ENCODE results near the gene DDX39A.
"Not testable (repeated sequence)": the region's sequence is repeated elsewhere in the genome, so short reads cannot be mapped to it uniquely, and the experiment has no call there.

Gene DDX39A

DNA sequence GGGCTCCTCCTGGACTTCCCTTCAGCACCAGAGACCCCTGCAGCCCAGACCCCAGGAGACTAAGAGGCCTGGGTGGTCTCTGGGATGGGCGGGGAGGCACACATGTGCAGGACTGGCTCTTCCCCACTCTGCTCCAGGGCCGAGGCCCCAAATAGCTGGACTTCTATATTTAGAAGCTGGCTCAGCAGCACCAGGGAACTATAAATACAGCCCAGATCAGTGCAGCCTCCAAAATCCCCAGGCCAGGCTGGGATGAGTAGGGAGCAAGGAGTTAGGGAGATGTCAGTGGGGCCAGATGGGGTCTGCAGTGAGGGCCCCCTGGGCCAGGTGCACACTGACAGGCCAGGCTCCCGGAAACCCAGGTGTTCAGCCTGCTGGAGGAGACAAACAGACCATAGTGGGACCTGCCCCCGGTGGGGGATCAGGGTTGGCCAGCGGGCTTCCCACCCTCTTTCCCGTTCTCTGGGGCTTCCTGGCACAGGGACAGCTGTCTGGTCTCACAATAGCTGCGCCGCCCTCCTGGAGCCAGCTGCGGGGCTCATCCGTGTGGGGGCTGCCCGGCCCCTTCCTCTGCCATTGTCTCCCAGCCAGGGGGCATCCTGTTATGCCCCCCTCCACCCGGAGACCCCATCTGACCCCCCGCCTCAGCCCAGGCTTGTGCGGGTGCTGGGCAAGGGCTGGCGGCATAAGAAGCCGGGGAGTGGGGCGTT lies 43.4 kb downstream of the DDX39A start:
- Histone ChIP-seq H3K4me3 (ENCODE audit: low read depth in 1 of 5, low read length in 5 of 5) (peak overlapping the region in 1 of 5 donors; percentile 21), H3K4me1 (ENCODE audit: control insufficient read depth in 5 of 5, insufficient read depth in 5 of 5, low read length in 5 of 5) (peaks cover 3 to 54% (median 21%) of the 10 kb centered on the region in 5 donors), H3K27me3 (ENCODE audit: control insufficient read depth in 5 of 5, insufficient read depth in 4 of 5, low read length in 5 of 5) (peaks cover 0 to 2% (median 0%) of the 10 kb centered on the region in 5 donors), H3K27ac (ENCODE audit: low read depth, low read length) (peak overlapping the region; percentile 23), H3K9ac (ENCODE audit: low read length in 5 of 5) (peak overlapping the region in 1 of 5 donors; percentile 53), H3K9me3 (ENCODE audit: control insufficient read depth in 5 of 5, low read length in 5 of 5) (no peaks in the 10 kb centered on the region), H3K36me3 (ENCODE audit: control insufficient read depth in 5 of 5, insufficient read depth in 5 of 5, low read length in 5 of 5) (no peaks in the 10 kb centered on the region)

DNA sequence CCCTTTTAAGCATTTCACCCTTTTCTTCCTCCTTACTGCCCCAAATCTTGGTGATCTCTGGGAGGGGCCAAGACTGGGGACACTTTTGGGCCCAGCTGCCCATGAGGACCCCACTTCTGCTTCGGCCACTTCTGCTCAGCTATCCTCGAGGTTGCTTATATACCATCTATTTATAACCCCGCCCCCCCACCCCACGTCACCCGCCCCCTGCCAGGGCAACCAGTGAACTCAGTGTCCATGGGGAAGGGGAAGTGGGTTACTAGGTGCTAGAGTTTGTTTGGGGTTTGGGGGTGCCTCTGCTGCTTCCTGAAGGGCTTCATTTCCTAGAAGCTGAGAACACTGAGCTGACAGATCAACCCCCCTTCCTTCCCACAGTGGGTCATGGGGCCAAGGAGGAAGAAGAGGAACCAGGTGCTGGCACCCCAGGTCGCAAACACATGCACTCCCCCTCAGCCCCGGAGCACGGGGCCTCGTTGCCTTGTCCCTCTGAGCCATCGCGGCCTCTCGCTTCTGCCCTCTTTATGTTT lies 44.0 kb downstream of the DDX39A start:
- H3K27me3 ChIP-seq (ENCODE audit: control insufficient read depth in 5 of 5, insufficient read depth in 4 of 5, low read length in 5 of 5): peaks cover 0 to 2% (median 0%) of the 10 kb centered on the region in 5 donors
- H3K9ac ChIP-seq (ENCODE audit: low read length in 5 of 5): no peak overlapping the region
- no peaks in the 10 kb centered on the region for H3K9me3 ChIP-seq (ENCODE audit: control insufficient read depth in 5 of 5, low read length in 5 of 5)
- peaks cover 3 to 52% (median 17%) of the 10 kb centered on the region in 5 donors for H3K4me1 ChIP-seq (ENCODE audit: control insufficient read depth in 5 of 5, insufficient read depth in 5 of 5, low read length in 5 of 5)
- peak overlapping the region; percentile 23 for H3K27ac ChIP-seq (ENCODE audit: low read depth, low read length)
- no peaks in the 10 kb centered on the region for H3K36me3 ChIP-seq (ENCODE audit: control insufficient read depth in 5 of 5, insufficient read depth in 5 of 5, low read length in 5 of 5)
- H3K4me3 ChIP-seq (ENCODE audit: low read depth in 1 of 5, low read length in 5 of 5): peak overlapping the region in 1 of 5 donors; percentile 21

DNA sequence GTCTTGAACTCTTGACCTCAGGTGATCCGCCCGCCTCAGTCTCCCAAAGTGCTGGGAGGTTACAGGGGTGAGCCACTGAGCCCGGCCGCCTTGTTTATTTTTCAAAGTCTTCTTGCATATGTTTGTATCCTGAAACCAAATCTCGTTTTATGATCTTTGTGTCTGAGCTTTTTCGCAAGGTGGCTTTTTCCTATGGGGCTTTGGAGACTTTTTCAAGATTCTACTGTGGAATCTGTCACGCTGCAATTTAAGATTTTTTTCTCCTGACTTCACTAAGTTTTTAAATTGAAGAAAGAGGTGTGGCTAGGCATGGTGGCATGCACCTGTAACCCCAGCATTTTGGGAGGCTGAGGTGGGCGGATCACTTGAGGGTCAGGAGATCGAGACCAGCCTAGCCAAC lies 44.8 kb downstream of the DDX39A start:
- not testable (repeated sequence) for H3K4me3 ChIP-seq (ENCODE audit: low read depth in 1 of 5, low read length in 5 of 5); H3K9me3 ChIP-seq (ENCODE audit: control insufficient read depth in 5 of 5, low read length in 5 of 5); H3K27ac ChIP-seq (ENCODE audit: low read depth, low read length); H3K27me3 ChIP-seq (ENCODE audit: control insufficient read depth in 5 of 5, insufficient read depth in 4 of 5, low read length in 5 of 5); H3K9ac ChIP-seq (ENCODE audit: low read length in 5 of 5); H3K36me3 ChIP-seq (ENCODE audit: control insufficient read depth in 5 of 5, insufficient read depth in 5 of 5, low read length in 5 of 5)
- peaks cover 3 to 56% (median 21%) of the 10 kb centered on the region in 5 donors for H3K4me1 ChIP-seq (ENCODE audit: control insufficient read depth in 5 of 5, insufficient read depth in 5 of 5, low read length in 5 of 5)

DNA sequence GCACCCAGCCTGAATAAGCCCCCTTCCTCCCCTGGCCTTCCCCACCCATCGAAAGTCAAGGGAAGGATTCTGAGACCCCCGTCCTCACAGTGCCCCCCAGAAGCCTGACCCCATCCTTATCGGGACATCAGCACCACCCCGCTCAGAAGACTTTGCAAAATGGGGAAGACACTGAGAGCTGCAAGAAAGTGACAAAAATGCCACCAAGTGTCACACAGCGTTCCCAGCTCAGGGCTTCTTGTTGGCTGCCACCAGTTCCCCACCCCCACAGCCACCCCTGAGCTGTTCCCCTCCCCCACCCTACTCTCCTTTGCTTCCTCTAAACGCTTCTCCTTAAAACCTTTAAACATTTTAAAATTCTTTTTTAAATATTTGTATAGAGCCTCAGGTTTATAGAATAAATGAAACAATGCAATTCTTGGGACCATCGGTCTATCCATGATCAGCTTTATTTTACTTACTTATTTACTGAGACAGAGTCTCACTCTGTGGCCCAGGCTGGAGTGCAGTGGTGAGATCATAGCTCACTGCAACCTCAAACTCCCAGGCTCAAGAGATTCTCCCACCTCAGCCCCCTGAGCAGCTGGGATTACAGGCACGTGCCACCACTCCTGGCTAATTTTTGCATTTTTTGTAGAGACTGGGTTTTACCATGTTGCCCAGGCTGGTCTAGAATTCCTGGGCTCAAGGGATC lies 46.6 kb downstream of the DDX39A start:
- not testable (repeated sequence) for H3K9me3 ChIP-seq (ENCODE audit: control insufficient read depth in 5 of 5, low read length in 5 of 5); H3K27ac ChIP-seq (ENCODE audit: low read depth, low read length); H3K9ac ChIP-seq (ENCODE audit: low read length in 5 of 5); H3K36me3 ChIP-seq (ENCODE audit: control insufficient read depth in 5 of 5, insufficient read depth in 5 of 5, low read length in 5 of 5); H3K27me3 ChIP-seq (ENCODE audit: control insufficient read depth in 5 of 5, insufficient read depth in 4 of 5, low read length in 5 of 5); H3K4me3 ChIP-seq (ENCODE audit: low read depth in 1 of 5, low read length in 5 of 5)
- H3K4me1 ChIP-seq (ENCODE audit: control insufficient read depth in 5 of 5, insufficient read depth in 5 of 5, low read length in 5 of 5): peaks cover 3 to 52% (median 26%) of the 10 kb centered on the region in 5 donors

DNA sequence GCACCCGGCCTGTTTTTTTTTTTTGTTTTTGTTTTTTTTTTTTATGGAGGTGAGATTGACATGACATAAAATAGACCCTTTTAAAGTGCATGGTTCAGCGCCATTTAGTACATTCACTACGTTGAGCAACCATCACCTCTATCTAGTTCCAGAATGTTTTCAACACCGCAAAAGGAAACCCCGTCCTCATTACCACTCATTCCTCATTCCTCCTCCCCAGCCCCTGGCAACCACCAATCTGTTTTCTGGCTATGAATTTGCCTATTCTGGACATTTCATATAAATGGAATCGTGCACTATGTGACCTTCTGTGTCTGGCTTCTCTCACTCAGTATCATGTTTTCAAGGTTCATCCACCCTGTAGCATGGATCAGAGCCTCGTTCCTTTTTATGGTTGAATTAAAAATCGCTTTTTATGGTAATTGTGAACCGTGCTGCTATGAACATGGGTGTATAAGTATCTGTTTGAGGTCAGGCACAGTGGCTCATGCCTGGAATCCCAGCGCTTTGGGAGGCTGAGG lies 47.8 kb downstream of the DDX39A start:
- Histone ChIP-seq H3K36me3 (ENCODE audit: control insufficient read depth in 5 of 5, insufficient read depth in 5 of 5, low read length in 5 of 5) (no peaks in the 10 kb centered on the region), H3K4me1 (ENCODE audit: control insufficient read depth in 5 of 5, insufficient read depth in 5 of 5, low read length in 5 of 5) (peaks cover 4 to 62% (median 32%) of the 10 kb centered on the region in 5 donors), H3K27me3 (ENCODE audit: control insufficient read depth in 5 of 5, insufficient read depth in 4 of 5, low read length in 5 of 5) (peaks cover 0 to 2% (median 0%) of the 10 kb centered on the region in 5 donors), H3K9me3 (ENCODE audit: control insufficient read depth in 5 of 5, low read length in 5 of 5) (no peaks in the 10 kb centered on the region), H3K4me3 (ENCODE audit: low read depth in 1 of 5, low read length in 5 of 5) (no peak overlapping the region), H3K9ac (ENCODE audit: low read length in 5 of 5) (no peak overlapping the region), H3K27ac (ENCODE audit: low read depth, low read length) (no peak overlapping the region)

DNA sequence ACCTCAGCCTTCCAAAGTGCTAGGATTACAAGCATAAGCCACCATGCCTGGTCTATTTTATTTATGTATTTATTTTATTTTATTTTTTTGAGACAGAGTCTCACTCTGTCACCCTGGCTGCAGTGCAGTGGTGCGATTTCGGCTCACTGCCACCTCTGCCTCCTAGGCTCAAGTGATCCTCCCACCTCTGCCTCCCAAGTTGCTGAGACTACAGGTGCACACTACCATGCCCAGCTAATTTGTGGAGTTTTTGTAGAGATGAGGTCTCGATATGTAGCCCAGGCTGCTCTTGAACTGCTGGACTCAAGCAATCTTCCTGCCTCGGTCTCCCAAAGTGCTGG lies 48.2 kb downstream of the DDX39A start:
- H3K9me3 ChIP-seq (ENCODE audit: control insufficient read depth in 5 of 5, low read length in 5 of 5): no peaks in the 10 kb centered on the region
- no peaks in the 10 kb centered on the region for H3K36me3 ChIP-seq (ENCODE audit: control insufficient read depth in 5 of 5, insufficient read depth in 5 of 5, low read length in 5 of 5)
- H3K4me1 ChIP-seq (ENCODE audit: control insufficient read depth in 5 of 5, insufficient read depth in 5 of 5, low read length in 5 of 5): peaks cover 4 to 61% (median 29%) of the 10 kb centered on the region in 5 donors
- no peak overlapping the region for H3K4me3 ChIP-seq (ENCODE audit: low read depth in 1 of 5, low read length in 5 of 5)
- peaks cover 0 to 2% (median 0%) of the 10 kb centered on the region in 5 donors for H3K27me3 ChIP-seq (ENCODE audit: control insufficient read depth in 5 of 5, insufficient read depth in 4 of 5, low read length in 5 of 5)
- H3K9ac ChIP-seq (ENCODE audit: low read length in 5 of 5): no peak overlapping the region
- no peak overlapping the region for H3K27ac ChIP-seq (ENCODE audit: low read depth, low read length)

DNA sequence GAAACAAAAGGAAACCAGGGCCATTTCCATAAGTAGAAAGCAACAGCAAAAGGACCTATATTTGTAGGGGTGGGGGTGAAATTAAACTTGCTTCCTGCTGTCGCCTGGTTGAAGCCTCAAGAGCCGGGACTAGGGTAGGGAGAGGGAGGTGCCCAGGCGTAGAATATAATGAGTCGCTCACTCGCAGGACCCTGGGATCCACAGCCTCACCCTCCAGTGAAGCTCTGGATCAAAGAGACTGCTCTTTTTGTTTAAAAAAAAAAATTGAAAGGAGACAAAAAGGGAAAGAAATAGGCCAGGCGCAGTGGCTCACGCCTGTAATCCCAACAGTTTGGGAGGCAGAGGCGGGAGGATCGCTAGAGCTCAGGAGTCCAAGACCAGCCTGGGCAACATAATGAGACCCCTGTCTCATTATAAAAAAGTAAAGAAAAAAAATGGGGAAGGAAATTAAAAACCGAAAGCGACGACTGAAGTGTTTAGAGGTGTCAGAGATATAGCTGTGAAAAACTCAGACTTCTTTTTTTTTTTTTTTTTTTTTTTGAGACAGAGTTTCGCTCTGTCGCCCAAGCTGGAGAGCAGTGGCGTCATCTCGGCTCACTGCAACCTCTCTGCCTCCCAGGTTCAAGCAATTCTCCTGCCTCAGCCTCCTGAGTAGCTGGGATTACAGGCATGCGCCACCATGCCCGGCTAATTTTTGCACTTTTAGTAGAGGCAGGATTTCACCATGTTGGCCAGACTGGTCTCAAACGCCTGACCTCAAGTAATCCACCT lies 48.8 kb downstream of the DDX39A start:
- Histone ChIP-seq H3K36me3 (ENCODE audit: control insufficient read depth in 5 of 5, insufficient read depth in 5 of 5, low read length in 5 of 5) (no peaks in the 10 kb centered on the region), H3K9me3 (ENCODE audit: control insufficient read depth in 5 of 5, low read length in 5 of 5) (no peaks in the 10 kb centered on the region), H3K27me3 (ENCODE audit: control insufficient read depth in 5 of 5, insufficient read depth in 4 of 5, low read length in 5 of 5) (no peaks in the 10 kb centered on the region), H3K4me1 (ENCODE audit: control insufficient read depth in 5 of 5, insufficient read depth in 5 of 5, low read length in 5 of 5) (peaks cover 2 to 55% (median 23%) of the 10 kb centered on the region in 5 donors), H3K9ac (ENCODE audit: low read length in 5 of 5) (peak overlapping the region in 1 of 5 donors; percentile 37), H3K4me3 (ENCODE audit: low read depth in 1 of 5, low read length in 5 of 5) (peak overlapping the region in 2 of 5 donors; percentile 14 to 29), H3K27ac (ENCODE audit: low read depth, low read length) (no peak overlapping the region)

DNA sequence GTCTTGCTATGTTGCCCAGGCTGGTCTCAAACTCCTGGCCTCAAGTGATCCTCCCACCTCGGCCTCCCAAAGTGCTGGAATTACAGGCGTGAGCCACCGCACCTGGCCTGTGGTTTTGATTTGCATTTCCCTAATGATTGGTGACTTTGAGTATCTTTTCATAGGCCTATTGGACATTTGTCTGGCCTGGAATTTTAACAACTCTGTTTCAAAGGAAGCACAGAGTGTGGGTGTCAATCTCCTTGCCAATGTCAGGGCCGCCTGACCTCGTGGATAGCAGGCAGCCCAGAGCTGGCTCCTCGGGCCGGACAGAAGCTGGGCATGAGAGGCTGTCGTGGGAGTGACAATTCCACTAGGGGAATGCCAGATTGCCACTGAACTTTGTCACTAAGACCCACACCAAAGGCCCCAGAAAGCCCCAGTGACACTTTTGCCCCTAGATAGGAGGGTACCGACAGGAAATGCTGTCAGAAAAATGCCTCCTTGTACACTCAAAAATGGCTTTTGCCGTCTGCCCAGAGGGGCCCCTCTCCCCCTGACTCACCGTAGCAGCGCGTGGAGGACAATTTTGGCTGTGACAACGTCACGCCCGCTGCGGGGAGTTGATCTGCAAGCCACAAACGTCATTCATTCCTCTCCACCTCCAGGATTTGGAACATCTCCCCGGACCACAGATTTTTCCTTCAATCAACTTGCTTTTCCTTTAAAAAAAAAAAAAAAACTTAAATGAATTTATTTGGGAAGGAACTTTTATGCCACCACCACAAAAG lies 49.6 kb downstream of the DDX39A start:
- H3K9ac ChIP-seq (ENCODE audit: low read length in 5 of 5): peak overlapping the region in 1 of 5 donors; percentile 6
- H3K36me3 ChIP-seq (ENCODE audit: control insufficient read depth in 5 of 5, insufficient read depth in 5 of 5, low read length in 5 of 5): no peaks in the 10 kb centered on the region
- no peaks in the 10 kb centered on the region for H3K9me3 ChIP-seq (ENCODE audit: control insufficient read depth in 5 of 5, low read length in 5 of 5)
- peaks cover 2 to 54% (median 21%) of the 10 kb centered on the region in 5 donors for H3K4me1 ChIP-seq (ENCODE audit: control insufficient read depth in 5 of 5, insufficient read depth in 5 of 5, low read length in 5 of 5)
- H3K27me3 ChIP-seq (ENCODE audit: control insufficient read depth in 5 of 5, insufficient read depth in 4 of 5, low read length in 5 of 5): no peaks in the 10 kb centered on the region
- no peak overlapping the region for H3K27ac ChIP-seq (ENCODE audit: low read depth, low read length)
- no peak overlapping the region for H3K4me3 ChIP-seq (ENCODE audit: low read depth in 1 of 5, low read length in 5 of 5)

DNA sequence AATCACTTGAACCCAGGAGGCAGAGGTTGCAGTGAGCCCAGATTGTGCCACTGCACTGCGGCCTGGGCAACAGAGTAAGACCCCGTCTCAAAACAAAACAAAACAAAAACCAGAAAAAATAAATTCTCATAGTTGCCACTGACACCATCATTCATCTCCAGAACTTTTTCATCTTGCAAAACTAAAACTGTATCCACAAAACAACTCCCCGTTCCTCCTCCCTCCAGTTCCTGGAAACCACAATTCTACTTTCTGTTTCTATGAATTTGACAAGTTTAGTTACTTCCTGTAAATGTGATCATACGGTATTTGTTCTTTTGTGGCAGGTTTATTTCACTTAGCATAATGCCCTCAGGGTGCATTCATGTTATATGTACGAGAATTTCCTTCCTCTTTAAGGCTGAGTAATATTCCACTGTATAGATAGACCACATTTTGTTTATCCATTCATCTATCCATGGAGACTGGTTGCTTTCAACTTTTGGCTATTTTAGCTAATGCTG lies 51.1 kb downstream of the DDX39A start:
- Histone ChIP-seq H3K36me3 (ENCODE audit: control insufficient read depth in 5 of 5, insufficient read depth in 5 of 5, low read length in 5 of 5) (no peaks in the 10 kb centered on the region), H3K9me3 (ENCODE audit: control insufficient read depth in 5 of 5, low read length in 5 of 5) (no peaks in the 10 kb centered on the region), H3K9ac (ENCODE audit: low read length in 5 of 5) (no peak overlapping the region), H3K27ac (ENCODE audit: low read depth, low read length) (no peak overlapping the region), H3K4me3 (ENCODE audit: low read depth in 1 of 5, low read length in 5 of 5) (no peak overlapping the region), H3K27me3 (ENCODE audit: control insufficient read depth in 5 of 5, insufficient read depth in 4 of 5, low read length in 5 of 5) (no peaks in the 10 kb centered on the region), H3K4me1 (ENCODE audit: control insufficient read depth in 5 of 5, insufficient read depth in 5 of 5, low read length in 5 of 5) (peaks cover 3 to 62% (median 32%) of the 10 kb centered on the region in 5 donors)
